ENCODE data around the gene TCF7.
A peak's percentile ranks its signal among the peaks of the same experiment; 100 is the strongest.

The TCF7 gene

GRCh38 chr5:134131578-134132350, 17.3 kb downstream of the TCF7 start:
- no peak for DNase-seq

GRCh38 chr5:134132372-134133187, 18.1 kb downstream of the TCF7 start:
- DNase-seq = peak; percentile 77

GRCh38 chr5:134133188-134133994, 18.9 kb downstream of the TCF7 start:
- peak; percentile 39 for DNase-seq

- no peak for DNase-seq
Observed at GRCh38 chr5:134133995-134134541, 19.6 kb downstream of the TCF7 start.

GRCh38 chr5:134135091-134135655, 20.7 kb downstream of the TCF7 start:
- DNase-seq = no peak

GRCh38 chr5:134136221-134136631, 21.7 kb downstream of the TCF7 start:
- no peak for DNase-seq

- no peak for DNase-seq
Observed at GRCh38 chr5:134136771-134137170, 22.3 kb downstream of the TCF7 start.

- peak; percentile 57 for DNase-seq
Observed at GRCh38 chr5:134138416-134139376, 24.2 kb downstream of the TCF7 start.

- DNase-seq = no peak
Observed at GRCh38 chr5:134139377-134139851, 24.9 kb downstream of the TCF7 start.

GRCh38 chr5:134139891-134140469, 25.5 kb downstream of the TCF7 start:
- DNase-seq = no peak

- peak; percentile 71 for DNase-seq
Observed at GRCh38 chr5:134140530-134141201, 26.2 kb downstream of the TCF7 start.

GRCh38 chr5:134141331-134142050, 27.0 kb downstream of the TCF7 start:
- peak; percentile 37 for DNase-seq

- DNase-seq = no peak
Observed at GRCh38 chr5:134142052-134142451, 27.6 kb downstream of the TCF7 start.

- DNase-seq = no peak
Observed at GRCh38 chr5:134142806-134143205, 28.3 kb downstream of the TCF7 start.

- no peak for DNase-seq
Observed at GRCh38 chr5:134143431-134143830, 28.9 kb downstream of the TCF7 start.

- no peak for DNase-seq
Observed at GRCh38 chr5:134143944-134144941, 29.8 kb downstream of the TCF7 start.

- no peak for DNase-seq
Observed at GRCh38 chr5:134145041-134145757, 30.7 kb downstream of the TCF7 start.
